Activated T-cell treated with anti-CD3 and anti-CD28 coated beads, Interleukin-2, amount 50 U/mL, for 24 hours (primary cell): ENCODE data around the gene BTBD18.

Experiments
- DNase-seq: peaks from one replicate; pipeline ENCODE4 v3.0.0-alpha.2; 2020
- H3K27ac Mint-ChIP-seq: 2 replicates; pipeline ENCODE4 v1.8.0; 2020; ENCODE audit warnings: mild to moderate bottlenecking, mixed read lengths
- H3K27me3 Mint-ChIP-seq: 2 replicates; pipeline ENCODE4 v1.8.0; 2020; ENCODE audit warnings: mixed read lengths
- H3K36me3 Mint-ChIP-seq: 2 replicates; pipeline ENCODE4 v1.8.0; 2020; ENCODE audit warnings: low read depth, mixed read lengths
- H3K4me1 Mint-ChIP-seq: 2 replicates; pipeline ENCODE4 v1.8.0; 2020; ENCODE audit warnings: low read depth, mixed read lengths
- H3K4me3 Mint-ChIP-seq: 2 replicates; pipeline ENCODE4 v1.8.0; 2020; ENCODE audit warnings: mild to moderate bottlenecking, moderate library complexity, mixed read lengths
- H3K9me3 Mint-ChIP-seq: 2 replicates; pipeline ENCODE4 v1.8.0; 2020; ENCODE audit warnings: mixed read lengths

Gene BTBD18

GRCh38 chr11:57762235-57762861 lies 10.7 kb upstream of the BTBD18 start:
- Mint-ChIP-seq H3K36me3 (peaks cover 3% of the 10 kb centered on the region), H3K27ac (no peak overlapping the region), H3K9me3 (no peaks in the 10 kb centered on the region), H3K4me3 (peak overlapping the region; percentile 68), H3K27me3 (no peaks in the 10 kb centered on the region), H3K4me1 (peaks cover 31% of the 10 kb centered on the region)
- DNase-seq, result no peak

- Mint-ChIP-seq H3K9me3 (no peaks in the 10 kb centered on the region), H3K27me3 (no peaks in the 10 kb centered on the region), H3K36me3 (peaks cover 3% of the 10 kb centered on the region), H3K4me1 (peaks cover 31% of the 10 kb centered on the region), H3K4me3 (peak within 1 kb of the TSS; percentile 68), H3K27ac (peak within 1 kb of the TSS; percentile 24)
- DNase-seq, result no peak
These were observed 9.9 kb upstream of the BTBD18 start, which contains the start of gene CTNND1 for GRCh38 chr11:57761301-57762234. TSS of gene CTNND1 (plus strand) at chr11:57761802. CDS start at chr11:57791479, 29,677 bp downstream.

- H3K27ac Mint-ChIP-seq, result no peak overlapping the region
- no peak for DNase-seq
- H3K9me3 Mint-ChIP-seq, result no peaks in the 10 kb centered on the region
- H3K4me3 Mint-ChIP-seq, result no peak overlapping the region
- H3K4me1 Mint-ChIP-seq, result peaks cover 21% of the 10 kb centered on the region
- no peaks in the 10 kb centered on the region for H3K27me3 Mint-ChIP-seq
- H3K36me3 Mint-ChIP-seq, result peaks cover 3% of the 10 kb centered on the region
These were observed 6.6 kb upstream of the BTBD18 start for GRCh38 chr11:57758174-57758573.

GRCh38 chr11:57752954-57753353 lies 1.3 kb upstream of the BTBD18 start:
- Mint-ChIP-seq H3K4me1 (peaks cover 8% of the 10 kb centered on the region), H3K36me3 (peaks cover 20% of the 10 kb centered on the region), H3K9me3 (no peaks in the 10 kb centered on the region), H3K27me3 (no peaks in the 10 kb centered on the region), H3K27ac (peak overlapping the region; percentile 38), H3K4me3 (no peak overlapping the region)
- DNase-seq, result no peak

GRCh38 chr11:57751176-57751575 lies 443 bp downstream of the BTBD18 start:
- Mint-ChIP-seq H3K27ac (peak overlapping the region; percentile 65), H3K27me3 (no peaks in the 10 kb centered on the region), H3K36me3 (peaks cover 32% of the 10 kb centered on the region), H3K4me3 (no peak overlapping the region), H3K4me1 (peaks cover 17% of the 10 kb centered on the region), H3K9me3 (no peaks in the 10 kb centered on the region)
- DNase-seq, result no peak

- Mint-ChIP-seq H3K9me3 (no peaks in the 10 kb centered on the region), H3K4me3 (no peak overlapping the region), H3K36me3 (peaks cover 73% of the 10 kb centered on the region), H3K27ac (peak overlapping the region; percentile 88), H3K27me3 (no peaks in the 10 kb centered on the region), H3K4me1 (peaks cover 53% of the 10 kb centered on the region)
- DNase-seq, result no peak
These were observed 4.7 kb downstream of the BTBD18 start for GRCh38 chr11:57746920-57747319.

GRCh38 chr11:57745206-57745605 lies 6.4 kb downstream of the BTBD18 start:
- Mint-ChIP-seq H3K9me3 (no peaks in the 10 kb centered on the region), H3K36me3 (peaks cover 86% of the 10 kb centered on the region), H3K4me3 (no peak overlapping the region), H3K27ac (peak overlapping the region; percentile 88), H3K27me3 (no peaks in the 10 kb centered on the region), H3K4me1 (peaks cover 58% of the 10 kb centered on the region)
- DNase-seq, result no peak

- Mint-ChIP-seq H3K27me3 (no peaks in the 10 kb centered on the region), H3K36me3 (peaks cover 91% of the 10 kb centered on the region), H3K4me3 (peak overlapping the region; percentile 39), H3K4me1 (peaks cover 60% of the 10 kb centered on the region), H3K27ac (peak overlapping the region; percentile 88), H3K9me3 (no peaks in the 10 kb centered on the region)
- no peak for DNase-seq
These were observed 7.3 kb downstream of the BTBD18 start for GRCh38 chr11:57744357-57744756.

- H3K9me3 Mint-ChIP-seq, result no peaks in the 10 kb centered on the region
- peaks cover 98% of the 10 kb centered on the region for H3K36me3 Mint-ChIP-seq
- peak overlapping the region; percentile 99 for H3K4me3 Mint-ChIP-seq
- DNase-seq, result no peak
- H3K27ac Mint-ChIP-seq, result peak overlapping the region; percentile 100
- H3K4me1 Mint-ChIP-seq, result peaks cover 54% of the 10 kb centered on the region
- H3K27me3 Mint-ChIP-seq, result no peaks in the 10 kb centered on the region
These were observed 9.5 kb downstream of the BTBD18 start for GRCh38 chr11:57742087-57742452.

- no peaks in the 10 kb centered on the region for H3K27me3 Mint-ChIP-seq
- peak; percentile 97 for DNase-seq
- peak within 1 kb of the TSS; percentile 100 for H3K27ac Mint-ChIP-seq
- H3K4me3 Mint-ChIP-seq, result peak within 1 kb of the TSS; percentile 99
- H3K9me3 Mint-ChIP-seq, result no peaks in the 10 kb centered on the region
- H3K36me3 Mint-ChIP-seq, result peaks cover 96% of the 10 kb centered on the region
- peaks cover 49% of the 10 kb centered on the region for H3K4me1 Mint-ChIP-seq
These were observed 10.2 kb downstream of the BTBD18 start, which contains the start of gene SELENOH for GRCh38 chr11:57741132-57742086. TSS of gene SELENOH (plus strand) at chr11:57741491. CDS start at chr11:57741596, 105 bp downstream.

- H3K27me3 Mint-ChIP-seq, result no peaks in the 10 kb centered on the region
- no peak for DNase-seq
- H3K27ac Mint-ChIP-seq, result peak overlapping the region; percentile 71
- peaks cover 17% of the 10 kb centered on the region for H3K4me1 Mint-ChIP-seq
- H3K4me3 Mint-ChIP-seq, result no peak overlapping the region
- H3K36me3 Mint-ChIP-seq, result peaks cover 84% of the 10 kb centered on the region
- no peaks in the 10 kb centered on the region for H3K9me3 Mint-ChIP-seq
These were observed 15.9 kb downstream of the BTBD18 start for GRCh38 chr11:57735619-57736298.

GRCh38 chr11:57732661-57733060 lies 19.0 kb downstream of the BTBD18 start:
- no peak for DNase-seq
- no peaks in the 10 kb centered on the region for H3K9me3 Mint-ChIP-seq
- H3K4me1 Mint-ChIP-seq, result peaks cover 22% of the 10 kb centered on the region
- peaks cover 75% of the 10 kb centered on the region for H3K36me3 Mint-ChIP-seq
- H3K27me3 Mint-ChIP-seq, result no peaks in the 10 kb centered on the region
- no peak overlapping the region for H3K4me3 Mint-ChIP-seq
- no peak overlapping the region for H3K27ac Mint-ChIP-seq

GRCh38 chr11:57729479-57729878 lies 22.1 kb downstream of the BTBD18 start:
- H3K4me3 Mint-ChIP-seq, result no peak overlapping the region
- no peak overlapping the region for H3K27ac Mint-ChIP-seq
- no peak for DNase-seq
- H3K4me1 Mint-ChIP-seq, result peaks cover 23% of the 10 kb centered on the region
- no peaks in the 10 kb centered on the region for H3K9me3 Mint-ChIP-seq
- H3K27me3 Mint-ChIP-seq, result no peaks in the 10 kb centered on the region
- H3K36me3 Mint-ChIP-seq, result peaks cover 63% of the 10 kb centered on the region
